ENCODE results near the gene GSE1. TPM values are rescaled to one million over a fixed set of nuclear protein-coding genes. Genes with fewer than 3 reads are reported as not detected.

GSE1 gene
- total RNA-seq, 6 experiments from 2014 or later = 49.2 to 62.3 (median 58.1) TPM

DNA sequence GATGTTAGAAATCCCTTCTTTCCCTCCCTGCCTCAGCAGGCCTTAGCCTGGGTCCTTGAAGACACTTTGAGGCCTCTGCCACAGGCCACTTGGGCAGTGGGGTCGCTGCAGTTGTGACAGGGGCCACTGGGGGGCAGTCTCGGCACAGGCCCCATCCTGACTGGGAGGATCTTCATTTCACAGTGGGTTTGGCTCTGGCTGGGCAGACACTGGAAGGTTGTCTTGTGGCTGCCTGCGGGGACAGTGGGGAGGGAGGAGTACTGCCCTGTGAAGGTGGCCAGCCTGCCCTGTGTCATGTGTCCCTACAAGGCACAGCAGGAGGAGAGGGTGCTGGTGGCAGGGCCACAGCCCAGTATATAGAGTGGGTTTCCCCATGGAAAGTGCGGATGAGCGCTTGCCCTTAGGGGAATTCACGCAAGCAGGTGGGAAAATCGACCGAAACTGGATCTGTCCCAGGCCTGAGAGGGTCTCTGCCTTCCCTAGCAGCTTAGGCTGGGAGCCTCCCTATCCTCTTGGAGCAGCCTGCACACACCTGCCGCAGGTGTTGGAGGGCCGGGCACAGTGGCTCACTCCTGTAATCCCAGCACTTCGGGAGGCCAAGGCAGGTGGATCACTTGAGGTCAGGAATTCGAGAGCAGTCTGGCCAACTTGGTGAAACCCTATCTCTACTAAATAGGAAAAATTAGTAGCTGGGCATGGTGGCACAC lies 46.8 kb downstream of the GSE1 start:
- Mint-ChIP-seq H3K36me3 (ENCODE audit: low read depth) (peaks cover 6% of the 10 kb centered on the region), H3K4me1 (ENCODE audit: low read depth) (peaks cover 7% of the 10 kb centered on the region), H3K27me3 (ENCODE audit: insufficient read depth) (peaks cover 13% of the 10 kb centered on the region), H3K27ac (peak overlapping the region; percentile 16; the same call in 1 of the 2 replicates), H3K4me3 (no peak overlapping the region; the same call in 1 of the 2 replicates), H3K9me3 (no peaks in the 10 kb centered on the region)
- DNase-seq = peak; percentile 37
- TF ChIP-seq, protein P1, sequence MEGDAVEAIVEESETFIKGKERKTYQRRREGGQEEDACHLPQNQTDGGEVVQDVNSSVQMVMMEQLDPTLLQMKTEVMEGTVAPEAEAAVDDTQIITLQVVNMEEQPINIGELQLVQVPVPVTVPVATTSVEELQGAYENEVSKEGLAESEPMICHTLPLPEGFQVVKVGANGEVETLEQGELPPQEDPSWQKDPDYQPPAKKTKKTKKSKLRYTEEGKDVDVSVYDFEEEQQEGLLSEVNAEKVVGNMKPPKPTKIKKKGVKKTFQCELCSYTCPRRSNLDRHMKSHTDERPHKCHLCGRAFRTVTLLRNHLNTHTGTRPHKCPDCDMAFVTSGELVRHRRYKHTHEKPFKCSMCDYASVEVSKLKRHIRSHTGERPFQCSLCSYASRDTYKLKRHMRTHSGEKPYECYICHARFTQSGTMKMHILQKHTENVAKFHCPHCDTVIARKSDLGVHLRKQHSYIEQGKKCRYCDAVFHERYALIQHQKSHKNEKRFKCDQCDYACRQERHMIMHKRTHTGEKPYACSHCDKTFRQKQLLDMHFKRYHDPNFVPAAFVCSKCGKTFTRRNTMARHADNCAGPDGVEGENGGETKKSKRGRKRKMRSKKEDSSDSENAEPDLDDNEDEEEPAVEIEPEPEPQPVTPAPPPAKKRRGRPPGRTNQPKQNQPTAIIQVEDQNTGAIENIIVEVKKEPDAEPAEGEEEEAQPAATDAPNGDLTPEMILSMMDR (IDR thresholded peaks at IDR 0.05) = peak; percentile 94

DNA sequence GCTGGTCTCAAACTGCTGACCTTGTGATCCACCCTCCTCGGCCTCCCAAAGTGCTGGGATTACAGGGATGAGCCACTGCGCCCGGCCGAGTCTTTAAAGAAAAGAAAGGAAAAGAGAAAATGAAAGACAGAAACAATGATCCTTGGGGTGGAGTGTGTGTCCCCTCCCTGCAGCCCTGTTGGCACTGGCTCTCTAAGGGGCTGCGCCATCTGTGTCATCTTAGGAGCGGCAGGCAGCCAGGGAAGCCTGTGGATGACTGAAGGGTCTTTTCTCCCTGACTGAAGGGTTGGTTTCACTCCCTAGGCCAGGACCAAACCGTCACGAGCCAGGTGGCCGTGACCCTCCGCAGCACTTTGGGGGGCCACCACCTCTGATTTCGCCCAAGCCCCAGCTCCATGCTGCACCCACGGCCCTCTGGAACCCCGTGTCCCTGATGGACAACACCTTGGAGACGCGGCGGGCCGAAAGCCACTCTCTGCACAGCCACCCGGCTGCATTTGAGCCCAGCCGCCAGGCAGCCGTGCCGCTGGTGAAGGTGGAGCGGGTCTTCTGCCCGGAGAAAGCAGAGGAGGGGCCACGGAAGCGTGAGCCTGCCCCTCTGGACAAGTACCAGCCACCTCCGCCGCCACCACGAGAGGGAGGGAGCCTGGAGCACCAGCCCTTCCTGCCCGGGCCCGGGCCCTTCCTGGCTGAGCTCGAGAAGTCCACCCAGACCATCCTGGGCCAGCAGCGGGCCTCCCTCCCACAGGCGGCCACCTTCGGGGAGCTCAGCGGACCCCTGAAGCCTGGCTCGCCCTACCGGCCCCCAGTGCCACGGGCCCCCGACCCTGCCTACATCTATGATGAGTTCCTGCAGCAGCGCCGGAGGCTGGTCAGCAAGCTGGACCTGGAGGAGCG lies 48.0 kb downstream of the GSE1 start:
- no peak overlapping the region for H3K27ac Mint-ChIP-seq
- H3K27me3 Mint-ChIP-seq (ENCODE audit: insufficient read depth) = peaks cover 13% of the 10 kb centered on the region
- H3K4me3 Mint-ChIP-seq = no peak overlapping the region
- peaks cover 7% of the 10 kb centered on the region for H3K4me1 Mint-ChIP-seq (ENCODE audit: low read depth)
- no peak for DNase-seq
- no peaks in the 10 kb centered on the region for H3K9me3 Mint-ChIP-seq
- TF ChIP-seq, protein P1 (IDR thresholded peaks at IDR 0.05) = no peak
- peaks cover 16% of the 10 kb centered on the region for H3K36me3 Mint-ChIP-seq (ENCODE audit: low read depth)

DNA sequence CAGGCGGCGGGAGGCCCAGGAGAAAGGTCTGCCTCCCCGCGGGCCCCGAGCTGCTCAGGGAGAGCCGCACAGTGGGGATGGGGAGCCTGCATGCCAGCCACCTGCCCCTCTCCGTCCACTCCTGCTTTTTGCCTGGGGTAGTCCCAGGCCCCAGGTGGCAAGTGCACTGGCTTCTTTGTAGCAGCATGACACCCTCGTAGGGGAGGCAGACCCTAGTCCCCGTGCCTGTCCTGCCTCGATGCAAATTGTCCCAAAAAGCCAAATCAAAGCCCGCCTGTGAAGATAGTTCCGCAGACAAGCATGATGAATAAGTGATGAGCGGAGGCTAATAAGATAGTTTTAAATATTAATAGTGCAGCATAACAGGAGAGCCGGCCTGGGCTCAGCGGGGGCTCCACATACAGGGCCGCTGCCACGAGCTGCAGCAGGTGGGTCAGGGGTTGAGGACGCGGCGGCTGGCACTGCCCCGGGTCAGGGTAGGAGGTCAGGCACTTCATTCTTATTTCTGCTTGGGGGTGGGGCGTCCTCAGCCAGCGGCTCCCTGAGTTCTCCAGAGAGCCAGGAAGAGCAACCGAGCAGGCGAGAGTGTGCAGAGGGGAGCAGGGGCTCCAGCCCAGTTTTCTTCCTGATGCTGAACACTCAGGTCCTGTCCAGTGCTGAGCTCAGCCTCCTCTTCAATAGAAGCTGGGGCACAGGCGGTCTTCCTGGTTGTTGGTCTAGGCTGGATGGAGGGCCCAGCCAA lies 48.8 kb downstream of the GSE1 start:
- peaks cover 16% of the 10 kb centered on the region for H3K27me3 Mint-ChIP-seq (ENCODE audit: insufficient read depth)
- no peak for DNase-seq
- TF ChIP-seq, protein P1 (IDR thresholded peaks at IDR 0.05) = no peak
- H3K9me3 Mint-ChIP-seq = no peaks in the 10 kb centered on the region
- H3K27ac Mint-ChIP-seq = no peak overlapping the region
- H3K4me3 Mint-ChIP-seq = no peak overlapping the region
- peaks cover 23% of the 10 kb centered on the region for H3K36me3 Mint-ChIP-seq (ENCODE audit: low read depth)
- peaks cover 7% of the 10 kb centered on the region for H3K4me1 Mint-ChIP-seq (ENCODE audit: low read depth)

DNA sequence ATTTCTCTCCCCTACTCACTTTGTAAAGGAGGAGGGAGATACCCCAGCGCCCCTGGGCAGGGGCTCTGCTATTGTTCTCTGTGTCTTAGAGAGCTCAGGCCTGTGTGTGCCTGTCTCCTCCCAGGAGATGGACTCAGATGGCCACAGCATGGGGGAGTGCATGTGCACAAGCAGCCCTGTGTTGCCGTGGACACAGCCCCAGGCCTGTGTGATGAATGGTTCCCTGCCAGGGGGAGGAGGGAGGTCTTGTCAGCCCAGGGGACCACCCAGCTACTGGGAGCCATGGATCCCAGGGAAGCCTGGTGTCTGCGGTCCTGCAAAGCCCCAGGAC lies 49.3 kb downstream of the GSE1 start:
- peaks cover 7% of the 10 kb centered on the region for H3K4me1 Mint-ChIP-seq (ENCODE audit: low read depth)
- no peak overlapping the region for H3K27ac Mint-ChIP-seq
- H3K27me3 Mint-ChIP-seq (ENCODE audit: insufficient read depth) = peaks cover 16% of the 10 kb centered on the region
- TF ChIP-seq, protein P1 (IDR thresholded peaks at IDR 0.05) = no peak
- H3K9me3 Mint-ChIP-seq = no peaks in the 10 kb centered on the region
- peaks cover 27% of the 10 kb centered on the region for H3K36me3 Mint-ChIP-seq (ENCODE audit: low read depth)
- no peak for DNase-seq
- no peak overlapping the region for H3K4me3 Mint-ChIP-seq

DNA sequence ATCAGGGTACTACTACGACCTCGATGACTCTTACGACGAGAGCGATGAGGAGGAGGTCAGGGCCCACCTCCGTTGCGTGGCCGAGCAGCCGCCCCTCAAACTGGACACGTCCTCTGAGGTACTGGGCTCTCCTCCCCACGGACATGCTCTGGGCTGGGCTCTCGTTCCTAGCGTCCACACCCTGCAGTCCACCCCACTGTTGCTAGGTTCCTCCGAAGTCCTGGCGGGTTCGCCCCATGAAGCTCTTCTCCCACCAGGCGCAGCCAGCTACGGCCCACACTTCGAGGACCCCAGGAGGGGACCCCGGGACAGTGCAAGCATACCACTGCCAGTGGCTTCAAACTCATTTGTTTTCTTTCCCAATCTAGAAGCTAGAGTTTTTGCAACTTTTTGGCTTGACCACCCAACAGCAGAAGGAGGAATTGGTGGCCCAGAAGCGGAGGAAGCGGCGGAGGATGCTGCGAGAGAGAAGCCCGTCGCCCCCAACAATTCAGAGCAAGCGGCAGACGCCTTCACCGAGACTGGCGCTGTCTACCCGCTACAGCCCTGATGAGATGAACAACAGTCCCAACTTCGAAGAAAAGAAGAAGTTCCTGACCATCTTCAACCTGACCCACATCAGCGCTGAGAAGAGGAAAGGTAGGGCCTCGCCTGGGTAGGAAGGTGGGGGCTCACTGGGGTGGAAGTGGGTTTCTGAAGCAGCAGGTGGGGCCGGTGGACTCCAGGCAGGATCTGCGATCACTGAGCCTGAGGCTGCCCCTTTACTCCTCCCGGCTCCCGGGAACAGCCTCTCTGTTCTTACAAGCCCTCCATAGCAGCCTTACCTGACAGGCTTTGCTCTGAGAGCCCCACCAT lies 50.1 kb downstream of the GSE1 start:
- peaks cover 7% of the 10 kb centered on the region for H3K4me1 Mint-ChIP-seq (ENCODE audit: low read depth)
- TF ChIP-seq, protein P1 (IDR thresholded peaks at IDR 0.05) = no peak
- peaks cover 28% of the 10 kb centered on the region for H3K36me3 Mint-ChIP-seq (ENCODE audit: low read depth)
- no peak overlapping the region for H3K4me3 Mint-ChIP-seq
- no peak for DNase-seq
- no peaks in the 10 kb centered on the region for H3K9me3 Mint-ChIP-seq
- 0 out of 2 replicates have a peak overlapping the region, but pooled peaks have one; percentile 11 for H3K27ac Mint-ChIP-seq
- peaks cover 17% of the 10 kb centered on the region for H3K27me3 Mint-ChIP-seq (ENCODE audit: insufficient read depth)

Measured in HFFc6 (cell line).